Stimulated activated CD4-positive, alpha-beta T cell treated with anti-CD3 and anti-CD28 coated beads, Interleukin-4, amount 100 ng/mL, for 48 hours (primary cell): ENCODE data around the gene SH3BP5.
A peak's percentile ranks its signal among the peaks of the same experiment; 100 is the strongest.

Source experiments
- DNase-seq, 2 donors: peaks; one replicate each; pipeline ENCODE4 v3.0.0-alpha.2; 2020; ENCODE audit warnings: low read depth in 2 of 2

SH3BP5 gene

GRCh38 chr3:15205934-15206661 lies 126.3 kb downstream of the SH3BP5 start, which contains the start of gene CAPN7:
Gene CAPN7 (plus strand): TSS chr3:15206246. CDS start chr3:15206496, 250 bp downstream.
- peak; percentile 91 to 92 for DNase-seq

DNA sequence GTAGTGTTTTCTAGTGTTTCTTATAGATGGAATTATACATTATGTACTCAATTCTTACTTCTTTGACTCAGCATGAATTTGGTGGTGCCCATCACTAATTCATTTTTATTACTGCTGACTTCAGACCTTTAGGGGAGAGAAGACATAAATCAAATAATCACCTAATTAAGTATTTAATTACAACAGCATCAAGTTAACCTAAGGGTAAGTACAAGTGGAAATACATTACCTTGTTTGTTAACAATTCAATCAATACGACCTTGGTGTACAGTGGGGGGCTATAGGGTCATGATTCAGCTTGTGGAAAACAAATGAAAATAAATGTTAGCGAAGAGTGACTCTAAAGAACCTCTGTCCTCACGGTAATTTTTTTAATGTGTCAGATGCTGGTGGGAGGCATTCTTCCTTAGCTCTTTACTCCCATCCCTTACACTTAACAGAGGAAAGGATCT lies 126.9 kb downstream of the SH3BP5 start:
- no peak for DNase-seq
